Neural progenitor cell (in vitro differentiated cells): ENCODE data around the gene MED28.

Source experiments
- CTCF ChIP-seq: fragments of 200-600 bp; sonication (generic); IDR thresholded peaks from 2 replicates; pipeline ENCODE4 v1.5.1; 2017; ENCODE audit warnings: antibody characterized with exemption, mild to moderate bottlenecking
- EZH2 ChIP-seq: fragments of 200-600 bp; sonication (generic); IDR thresholded peaks from 2 replicates; pipeline ENCODE4 v1.6.1; 2017; ENCODE audit warnings: antibody characterized with exemption, mild to moderate bottlenecking, moderate library complexity

- TF ChIP-seq EZH2 (no peak), CTCF (no peak)
These were observed 37.3 kb upstream of the MED28 start, which contains the start of gene LAP3 for GRCh38 chr4:17576932-17577664.
